Anterior cingulate cortex (tissue), 58 donors: ENCODE measurements around the gene KCNK1.
A peak's percentile ranks its signal among the peaks of the same experiment; 100 is the strongest.

Experiments
- DNase-seq, 58 donors: peaks; one replicate each; lab custom pipeline; 2025; lab: John Stamatoyannopoulos, UW

The KCNK1 gene

DNA sequence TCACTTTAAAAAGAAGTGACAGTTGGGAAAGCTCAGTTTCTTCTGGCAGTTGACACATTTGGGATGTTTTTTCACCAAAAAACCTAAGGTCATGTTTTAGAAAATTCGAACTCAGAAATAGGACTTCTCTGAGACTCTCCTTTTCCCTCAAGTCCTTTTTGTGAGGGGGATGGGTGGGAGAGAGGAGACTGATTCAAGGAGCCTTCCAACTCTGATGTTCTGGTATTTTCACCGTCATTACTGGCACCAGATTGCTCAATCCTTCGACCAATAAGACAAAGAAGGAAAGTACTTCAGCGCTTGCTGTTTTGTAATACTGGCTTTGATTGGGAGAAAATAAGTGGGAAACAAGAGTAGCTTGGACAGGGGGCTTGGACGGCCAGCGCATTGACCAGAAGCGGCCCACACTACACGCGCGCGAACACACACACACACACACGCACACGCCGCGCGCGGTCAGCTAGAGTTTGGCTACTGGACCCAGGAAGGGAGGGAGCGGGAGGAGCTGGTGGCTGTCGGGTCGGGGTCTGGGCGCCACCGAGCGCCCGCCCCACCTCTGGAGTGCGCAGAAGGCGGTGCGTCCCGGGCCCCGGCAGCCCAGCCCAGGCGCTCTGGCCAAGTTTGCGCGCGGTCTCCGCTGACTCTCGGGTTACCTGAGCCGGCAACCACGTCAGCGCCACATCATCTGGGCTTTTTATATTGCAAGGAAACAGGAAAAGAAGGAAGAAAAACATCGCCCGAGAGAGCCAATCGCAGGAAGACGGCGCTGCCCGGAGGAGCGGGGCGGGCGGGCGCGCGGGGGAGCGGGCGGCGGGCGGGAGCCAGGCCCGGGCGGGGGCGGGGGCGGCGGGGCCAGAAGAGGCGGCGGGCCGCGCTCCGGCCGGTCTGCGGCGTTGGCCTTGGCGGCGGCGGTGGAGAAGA lies at the start of gene KCNK1:
TSS of gene KCNK1 (plus strand) at position 855 of the 921 bp plus-strand sequence. CDS start at position 921, 66 bp downstream.
- DNase-seq: peak in 37 of 58 donors; percentile 10 to 83 (median 53)

DNA sequence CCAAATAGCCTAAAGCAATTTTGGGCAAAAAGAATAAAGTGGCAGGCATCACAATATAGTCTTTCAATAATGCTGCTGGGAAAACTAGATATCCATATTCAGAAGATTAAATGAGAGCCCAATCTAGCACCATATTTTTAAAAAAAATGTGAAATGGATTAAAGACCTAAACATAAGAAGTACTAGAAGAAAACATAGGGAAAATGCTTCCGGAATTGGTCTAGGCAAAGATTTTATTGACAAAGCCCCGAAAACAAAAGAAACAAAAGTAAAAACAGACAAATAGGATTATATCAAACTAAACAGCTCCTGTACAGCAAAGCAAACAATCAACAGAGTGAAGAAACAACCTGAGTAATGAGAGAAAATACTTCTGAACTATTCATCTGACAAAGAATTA lies 48.6 kb upstream of the KCNK1 start:
- no peak for DNase-seq

GRCh38 chr1:233566886-233567285 lies 47.0 kb upstream of the KCNK1 start:
- peak in 6 of 58 donors; percentile 2 to 30 (median 10) for DNase-seq

DNA sequence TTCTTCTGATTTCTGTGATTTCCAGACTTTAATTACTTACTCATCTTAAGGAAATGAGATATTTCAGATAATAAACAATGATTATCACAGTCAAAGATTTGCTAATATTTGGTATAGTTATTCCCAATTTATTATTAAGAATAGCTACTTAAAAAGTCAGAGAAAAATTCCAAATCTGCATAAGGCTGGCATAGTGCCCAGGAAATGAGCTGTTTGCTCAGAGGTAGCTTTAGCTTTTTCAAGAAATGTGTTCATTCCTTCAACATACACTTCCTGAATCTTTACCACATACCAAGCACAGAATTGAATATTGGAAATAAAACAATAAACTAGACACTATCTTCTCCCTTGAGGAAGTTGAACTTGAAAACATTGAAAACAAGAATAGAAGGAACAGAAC lies 44.3 kb upstream of the KCNK1 start:
- no peak for DNase-seq

DNA sequence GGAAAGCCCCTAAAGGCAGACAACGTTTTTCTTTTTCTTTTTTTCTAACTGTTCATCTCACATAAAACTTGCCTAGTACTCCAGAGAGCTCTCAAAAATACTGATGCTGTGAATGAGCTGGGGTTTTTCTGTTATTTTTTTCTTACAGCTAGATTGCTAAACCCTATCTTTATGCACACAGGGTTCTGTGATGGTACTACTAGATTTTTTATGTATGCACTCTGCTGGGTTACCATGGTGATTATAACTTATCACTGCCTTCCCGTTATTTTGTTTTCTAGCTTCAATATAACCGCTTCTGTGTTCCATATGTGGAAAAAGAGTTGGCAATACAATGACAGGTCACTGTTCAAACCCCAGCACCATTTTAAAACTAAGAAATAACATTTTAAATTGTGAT lies 43.7 kb upstream of the KCNK1 start:
- DNase-seq: peak in 1 of 58 donors; percentile 19

GRCh38 chr1:233570706-233571105 lies 43.2 kb upstream of the KCNK1 start:
- DNase-seq: no peak

DNA sequence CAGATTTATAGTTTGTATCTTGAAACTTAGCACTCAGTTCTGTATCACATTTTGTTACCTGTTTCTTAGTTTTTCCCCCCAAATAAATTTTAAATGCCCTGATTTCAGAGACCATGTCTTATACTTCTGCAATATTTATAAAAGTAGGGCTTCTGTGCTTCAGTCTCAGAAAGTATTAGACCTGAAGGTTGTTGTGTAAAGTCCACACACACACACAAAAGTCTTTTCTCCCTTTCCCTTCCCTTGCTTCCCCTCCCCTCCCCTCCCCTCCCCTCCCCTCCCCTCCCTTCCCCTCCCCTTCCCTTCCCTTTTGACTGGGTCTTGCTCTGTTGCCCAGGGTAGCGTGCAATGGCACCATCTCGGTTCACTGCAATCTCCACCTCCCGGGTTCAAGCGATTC lies 41.0 kb upstream of the KCNK1 start:
- no peak for DNase-seq

DNA sequence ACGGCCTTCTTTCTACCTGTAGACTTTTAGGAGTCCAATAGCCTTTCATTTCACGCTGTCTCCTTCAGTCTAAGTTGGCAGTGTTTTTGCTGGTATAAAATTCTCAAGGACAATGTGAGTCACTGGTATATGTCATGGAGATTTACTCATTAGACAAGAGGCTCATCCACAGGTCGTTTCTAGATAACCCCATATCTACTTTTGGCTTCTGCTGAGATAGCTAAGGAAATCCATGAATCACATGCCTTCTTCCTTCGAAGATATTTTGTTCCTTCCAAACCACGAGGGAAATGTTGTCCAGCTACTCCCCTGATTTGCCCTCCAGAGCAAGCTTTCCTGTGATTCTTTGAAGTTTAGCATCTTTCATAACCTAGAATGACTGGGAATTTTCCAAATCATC lies 38.5 kb upstream of the KCNK1 start:
- DNase-seq: no peak

DNA sequence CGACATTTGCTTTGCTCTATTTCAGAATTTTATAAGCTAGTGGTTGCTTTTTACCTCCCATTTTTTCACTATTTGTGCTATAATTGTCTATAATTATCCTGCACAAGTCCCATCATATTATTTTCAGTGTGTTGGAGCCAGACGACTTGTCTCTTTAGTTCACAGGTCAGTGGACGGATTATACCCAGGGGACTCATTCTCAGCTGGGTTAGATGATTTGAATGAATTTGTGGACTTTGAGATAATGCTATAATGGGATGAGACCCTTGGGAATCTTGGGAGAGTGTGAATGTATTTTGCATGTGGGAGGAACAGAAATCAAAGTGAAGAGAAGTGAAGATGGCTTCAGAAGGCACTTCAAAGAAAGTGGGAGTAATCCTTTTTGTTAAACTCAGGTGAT lies 31.5 kb upstream of the KCNK1 start:
- DNase-seq: no peak

GRCh38 chr1:233584376-233584775 lies 29.5 kb upstream of the KCNK1 start:
- no peak for DNase-seq

- no peak for DNase-seq
Measured at GRCh38 chr1:233584931-233585330, 29.0 kb upstream of the KCNK1 start.

- no peak for DNase-seq
Measured at GRCh38 chr1:233586301-233586700, 27.6 kb upstream of the KCNK1 start.

DNA sequence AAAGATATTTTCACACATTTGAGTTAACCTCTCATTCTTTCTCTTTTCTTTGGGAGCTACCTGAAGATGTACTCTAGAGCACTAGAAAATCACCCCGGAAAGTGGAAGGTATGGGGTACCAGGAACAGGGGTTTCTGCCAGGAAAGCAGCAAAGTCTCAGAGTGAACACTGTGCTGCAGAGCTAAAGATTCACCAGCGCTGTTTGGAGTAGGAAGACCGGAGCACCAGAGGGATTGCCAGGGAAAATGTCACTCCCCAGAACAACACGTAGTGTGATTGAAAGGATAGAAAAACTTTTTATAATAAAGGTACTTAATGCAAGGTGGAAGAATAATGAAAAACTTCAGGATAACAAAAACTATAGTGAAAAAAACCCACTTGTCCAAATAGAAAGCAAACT lies 26.7 kb upstream of the KCNK1 start:
- no peak for DNase-seq

DNA sequence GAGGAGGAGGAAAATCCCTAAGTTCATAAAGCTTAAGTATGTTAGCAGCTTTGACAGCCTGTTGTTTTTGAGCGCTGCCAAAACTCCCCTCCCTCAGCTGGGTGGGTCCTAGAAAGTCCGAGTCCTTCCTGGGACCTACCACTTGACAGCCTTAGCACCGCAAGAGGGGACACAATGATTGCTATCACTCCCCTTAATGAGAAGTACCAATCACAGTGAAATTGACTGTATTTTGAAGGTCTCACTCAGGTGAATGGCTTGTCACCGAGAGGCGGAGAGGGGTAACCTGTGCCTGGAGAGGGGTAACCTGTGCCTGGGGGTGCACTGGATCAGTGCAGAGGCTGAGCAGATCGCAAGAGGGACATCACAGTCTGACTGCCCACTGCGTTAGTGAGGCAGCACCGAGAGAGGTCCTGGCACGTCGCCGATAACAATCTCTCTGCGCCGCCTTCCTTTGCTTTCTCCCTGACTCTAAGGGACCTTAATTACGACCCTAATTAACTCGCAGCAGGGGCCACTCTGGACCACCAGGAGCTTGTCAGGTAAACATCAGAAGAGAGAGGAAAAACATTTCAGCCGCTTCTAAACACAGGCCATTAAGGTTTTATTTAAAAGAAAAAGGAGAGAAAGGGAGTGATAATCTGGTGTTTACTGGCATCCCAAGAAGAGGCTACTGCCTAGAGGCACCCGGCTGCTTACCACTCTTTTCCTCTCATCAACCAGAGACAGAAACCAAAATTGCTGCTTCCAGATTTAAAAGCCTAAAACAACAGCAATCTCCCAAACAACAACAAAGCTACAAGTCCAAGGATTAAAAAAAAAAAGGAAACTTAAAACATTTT lies 25.7 kb upstream of the KCNK1 start:
- peak in 4 of 58 donors; percentile 3 to 13 (median 6) for DNase-seq

DNA sequence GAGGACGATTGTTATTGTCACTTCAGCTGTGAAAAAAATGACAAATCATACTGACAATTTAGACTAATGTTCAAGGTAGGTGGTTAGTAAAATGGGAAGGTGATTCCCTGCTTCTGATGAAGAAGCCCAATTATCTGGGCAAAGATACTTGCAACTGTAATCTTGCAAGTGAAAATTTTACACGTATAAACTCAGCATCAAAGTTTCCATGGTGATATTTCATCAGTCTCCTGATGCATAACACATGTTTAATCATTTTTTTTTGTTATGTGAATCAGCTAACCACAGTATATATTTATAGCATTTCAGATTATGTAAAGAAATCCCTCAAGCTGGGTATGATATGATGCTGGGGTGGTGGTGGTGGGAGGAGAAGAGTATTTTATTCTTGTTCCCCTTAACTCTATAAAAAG lies 16.4 kb upstream of the KCNK1 start:
- DNase-seq: no peak

DNA sequence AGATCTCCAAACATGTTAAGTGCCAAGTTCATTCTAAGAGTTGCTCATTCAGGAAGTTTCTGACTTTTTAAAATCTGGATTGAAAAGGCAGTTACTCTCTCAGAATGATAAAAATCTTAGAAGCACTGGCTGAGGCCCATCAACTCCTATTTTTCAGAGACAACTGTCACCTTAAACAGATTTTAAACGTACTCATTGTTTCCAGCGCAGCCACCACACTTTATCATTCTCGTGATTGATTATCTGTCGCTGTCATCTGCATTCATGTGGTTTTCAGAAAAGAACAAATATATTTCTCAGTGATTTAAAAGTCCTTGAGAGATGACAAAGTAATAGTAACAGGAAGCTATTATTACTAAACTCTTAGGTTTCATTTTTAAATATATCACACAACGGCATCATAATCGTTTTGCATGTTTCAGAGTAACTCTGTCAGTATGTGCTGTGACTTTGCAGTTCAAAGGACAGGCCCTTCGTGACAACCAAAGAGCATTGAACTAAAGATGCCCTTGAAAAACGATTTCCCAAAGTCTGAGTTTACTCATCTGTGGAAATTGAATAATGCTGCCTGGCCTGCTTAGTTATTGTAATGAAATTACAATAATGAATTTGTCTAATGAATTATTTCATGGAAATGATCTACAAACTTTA lies 14.9 kb upstream of the KCNK1 start:
- no peak for DNase-seq

DNA sequence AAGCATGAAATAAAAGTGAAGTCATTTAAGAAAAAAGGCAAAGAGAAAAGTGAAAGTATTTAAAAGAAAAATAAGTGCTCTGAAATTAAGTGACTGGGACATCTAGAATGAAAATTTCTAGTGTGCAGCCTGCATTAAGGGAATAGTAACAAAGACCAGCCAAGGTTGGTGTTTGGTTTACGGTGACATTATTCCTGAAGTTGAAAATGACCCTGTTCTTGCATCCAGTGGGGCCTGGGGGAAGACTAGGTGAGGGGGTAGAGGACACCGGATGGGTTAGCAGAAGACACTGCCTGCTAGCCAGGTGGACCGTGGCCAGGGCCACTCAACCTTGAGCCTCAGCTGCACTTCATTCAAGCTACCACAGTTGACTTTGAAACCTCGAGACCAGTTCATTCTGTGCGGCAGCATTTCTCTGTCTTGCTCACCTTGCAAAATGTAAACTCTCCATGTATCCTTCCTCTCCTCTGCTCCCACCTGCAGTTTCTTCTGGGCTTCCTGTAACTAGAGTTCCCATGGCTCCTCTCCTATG lies 14.3 kb upstream of the KCNK1 start:
- no peak for DNase-seq

GRCh38 chr1:233600488-233600887 lies 13.4 kb upstream of the KCNK1 start:
- no peak for DNase-seq

DNA sequence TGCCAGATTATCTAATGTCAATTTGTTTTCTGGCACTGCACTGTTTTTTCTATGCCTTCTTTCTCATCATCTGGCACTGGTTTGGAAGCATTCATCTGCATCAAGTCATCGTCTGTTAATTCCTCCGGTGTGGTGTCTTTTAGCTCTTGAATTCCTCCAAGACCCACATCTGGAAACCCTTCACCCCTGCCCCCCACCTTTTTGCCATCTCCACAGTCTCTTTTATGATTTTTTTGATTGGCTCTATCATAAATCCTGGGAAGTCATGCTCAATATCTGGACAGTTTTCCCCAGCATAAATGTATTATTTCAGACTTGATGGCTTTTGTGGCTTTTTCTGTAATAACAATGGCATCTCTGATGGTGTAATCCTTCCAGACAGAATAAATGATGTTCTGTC lies 10.4 kb upstream of the KCNK1 start:
- DNase-seq: no peak

- no peak for DNase-seq
Measured at GRCh38 chr1:233605205-233605604, 8.7 kb upstream of the KCNK1 start.

- no peak for DNase-seq
Measured at GRCh38 chr1:233606813-233607212, 7.1 kb upstream of the KCNK1 start.
